SW480 (cell line): ENCODE results near the gene NKX2-3.

ENCODE experiments used
- DNase-seq: peaks from one replicate; pipeline ENCODE4 v3.0.0-alpha.2; 2016; ENCODE audit warnings: low spot score

NKX2-3 gene

GRCh38 chr10:99583687-99584086, 50.9 kb downstream of the NKX2-3 start:
- no peak for DNase-seq
